ENCODE results near the gene GNAO1.

The GNAO1 gene

DNA sequence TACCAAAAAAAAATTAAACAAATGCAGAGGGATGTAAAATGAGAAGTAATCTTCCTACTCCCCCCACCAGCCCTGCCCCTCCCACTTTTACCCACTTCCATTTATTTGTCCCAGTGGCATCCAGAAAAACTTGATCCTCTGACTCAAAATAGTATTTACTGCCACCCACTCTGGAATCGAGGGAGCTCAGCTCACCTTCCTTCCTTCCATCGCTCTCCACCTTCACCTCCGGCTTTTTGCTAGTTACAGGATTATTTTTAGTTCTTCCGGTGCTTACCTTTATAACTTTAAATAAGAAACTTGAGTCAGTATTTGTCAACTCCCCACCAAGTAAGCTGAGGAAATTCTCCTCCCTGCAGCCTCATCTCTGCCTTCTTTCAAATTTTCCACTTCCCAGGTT is 139.2 kb downstream of the GNAO1 start:
- H3K4me1 ChIP-seq (ENCODE audit: control insufficient read depth, insufficient read depth, low read length), result no peaks in the 10 kb centered on the region
- no peaks in the 10 kb centered on the region for H3K9me3 ChIP-seq (ENCODE audit: control insufficient read depth, insufficient read depth, low read depth, low read length)
- no peak overlapping the region for H3K4me3 ChIP-seq (ENCODE audit: low read depth, low read length)
- no peaks in the 10 kb centered on the region for H3K36me3 ChIP-seq (ENCODE audit: control insufficient read depth in 2 of 2, insufficient read depth in 1 of 2, low read length in 2 of 2)
- POLR2A ChIA-PET, result no interaction called here
- CTCF ChIA-PET, result interaction anchor here (1.0 to 3.2 kb wide), 2 partner anchors 25 to 26 kb away, joined by 4 to 14 read pairs; no protein-coding TSS in a partner anchor
- no peak overlapping the region for H3K27ac ChIP-seq (ENCODE audit: extremely low read depth, low read depth, low read length)
- no peak for TF ChIP-seq SP2 (tag by site-specific recombination; IDR thresholded peaks at IDR 0.05)

GRCh38 chr16:56331399-56331798 is 140.1 kb downstream of the GNAO1 start:
- ChIA-PET POLR2A (no interaction called here), CTCF (interaction anchor here (0.6 to 3.2 kb wide), 5 partner anchors 13 to 1873 kb away, joined by 3 to 14 read pairs (median 4); no protein-coding TSS in a partner anchor)
- H3K27ac ChIP-seq (ENCODE audit: extremely low read depth, low read depth, low read length), result no peak overlapping the region
- no peak overlapping the region for H3K4me3 ChIP-seq (ENCODE audit: low read depth, low read length)
- H3K36me3 ChIP-seq (ENCODE audit: control insufficient read depth in 2 of 2, insufficient read depth in 1 of 2, low read length in 2 of 2), result no peaks in the 10 kb centered on the region
- H3K9me3 ChIP-seq (ENCODE audit: control insufficient read depth, insufficient read depth, low read depth, low read length), result no peaks in the 10 kb centered on the region
- TF ChIP-seq ZFHX2 (tag by site-specific recombination; conservative IDR thresholded peaks at IDR 0.05), result peak; percentile 45
- TF ChIP-seq EGR2 (tag by site-specific recombination; IDR thresholded peaks at IDR 0.05; ENCODE audit: low read depth), result peak; percentile 72
- no peak for TF ChIP-seq ZNF747 (tag by site-specific recombination; IDR thresholded peaks at IDR 0.05)
- TF ChIP-seq PRDM1 (tag by site-specific recombination; IDR thresholded peaks at IDR 0.05), result no peak
- TF ChIP-seq TCF7L2 (IDR thresholded peaks at IDR 0.05; ENCODE audit: borderline replicate concordance, low read depth, low read length), result no peak
- TF ChIP-seq SP2 (tag by site-specific recombination; IDR thresholded peaks at IDR 0.05), result no peak
- no peak for TF ChIP-seq ZNF248 (tag by site-specific recombination; IDR thresholded peaks at IDR 0.05)
- no peak for TF ChIP-seq ZNF366 (tag by site-specific recombination; conservative IDR thresholded peaks at IDR 0.05)
- no peak for TF ChIP-seq ZNF600 (tag by site-specific recombination; IDR thresholded peaks at IDR 0.05)
- TF ChIP-seq PATZ1 (tag by site-specific recombination; IDR thresholded peaks at IDR 0.05), result no peak
- no peak for TF ChIP-seq ZNF138 (tag by site-specific recombination; IDR thresholded peaks at IDR 0.05; ENCODE audit: borderline replicate concordance)
- TF ChIP-seq ZNF670 (tag by site-specific recombination; IDR thresholded peaks at IDR 0.05; ENCODE audit: low read depth), result no peak
- TF ChIP-seq ZNF514 (tag by site-specific recombination; IDR thresholded peaks at IDR 0.05), result no peak
- H3K4me1 ChIP-seq (ENCODE audit: control insufficient read depth, insufficient read depth, low read length), result no peaks in the 10 kb centered on the region

DNA sequence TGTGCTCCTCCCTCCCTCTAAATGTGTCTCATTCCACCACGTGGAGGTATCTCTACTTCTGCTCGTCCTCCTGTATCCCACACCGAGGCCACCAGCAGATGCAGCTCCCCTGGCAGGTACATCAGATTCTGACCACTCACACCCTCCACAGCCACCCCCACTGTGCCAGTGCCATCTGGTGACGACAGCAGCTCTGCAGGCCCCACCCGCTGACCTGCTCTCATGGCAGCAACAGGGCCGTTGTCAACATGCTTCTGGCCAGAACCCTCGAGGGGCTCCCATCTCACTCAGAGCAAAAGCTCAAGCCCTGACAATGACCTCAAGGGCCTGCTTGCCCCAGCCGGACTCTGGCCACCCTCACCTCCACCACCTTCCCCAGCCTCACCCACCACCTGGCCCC is 140.6 kb downstream of the GNAO1 start:
- Histone ChIP-seq H3K9me3 (ENCODE audit: control insufficient read depth, insufficient read depth, low read depth, low read length) (no peaks in the 10 kb centered on the region), H3K4me1 (ENCODE audit: control insufficient read depth, insufficient read depth, low read length) (no peaks in the 10 kb centered on the region), H3K27ac (ENCODE audit: extremely low read depth, low read depth, low read length) (no peak overlapping the region), H3K4me3 (ENCODE audit: low read depth, low read length) (no peak overlapping the region), H3K36me3 (ENCODE audit: control insufficient read depth in 2 of 2, insufficient read depth in 1 of 2, low read length in 2 of 2) (no peaks in the 10 kb centered on the region)
- ChIA-PET POLR2A (interaction anchor here (0.8 kb wide), 1 partner anchor 25 kb away, joined by 3 read pairs; no protein-coding TSS in a partner anchor), CTCF (interaction anchor here (0.5 to 3.2 kb wide), 8 partner anchors 14 to 1872 kb away, joined by 3 to 14 read pairs (median 4); no protein-coding TSS in a partner anchor)
- TF ChIP-seq SP2 (tag by site-specific recombination; IDR thresholded peaks at IDR 0.05) (no peak), MEIS1 (CRISPR knock-in tag; IDR thresholded peaks at IDR 0.05; ENCODE audit: borderline replicate concordance) (no peak), ZNF2 (tag by site-specific recombination; IDR thresholded peaks at IDR 0.05) (no peak), YY2 (tag by site-specific recombination; IDR thresholded peaks at IDR 0.05) (no peak), GFI1B (tag by site-specific recombination; IDR thresholded peaks at IDR 0.05) (no peak), ZXDB (tag by site-specific recombination; IDR thresholded peaks at IDR 0.05) (no peak), TRIM28 (IDR thresholded peaks at IDR 0.05; ENCODE audit: borderline replicate concordance, low read length) (no peak), ZNF132 (tag by site-specific recombination; IDR thresholded peaks at IDR 0.05; ENCODE audit: borderline replicate concordance) (no peak), ZNF155 (tag by site-specific recombination; IDR thresholded peaks at IDR 0.05) (no peak)
- TF ChIP-seq, protein P1, sequence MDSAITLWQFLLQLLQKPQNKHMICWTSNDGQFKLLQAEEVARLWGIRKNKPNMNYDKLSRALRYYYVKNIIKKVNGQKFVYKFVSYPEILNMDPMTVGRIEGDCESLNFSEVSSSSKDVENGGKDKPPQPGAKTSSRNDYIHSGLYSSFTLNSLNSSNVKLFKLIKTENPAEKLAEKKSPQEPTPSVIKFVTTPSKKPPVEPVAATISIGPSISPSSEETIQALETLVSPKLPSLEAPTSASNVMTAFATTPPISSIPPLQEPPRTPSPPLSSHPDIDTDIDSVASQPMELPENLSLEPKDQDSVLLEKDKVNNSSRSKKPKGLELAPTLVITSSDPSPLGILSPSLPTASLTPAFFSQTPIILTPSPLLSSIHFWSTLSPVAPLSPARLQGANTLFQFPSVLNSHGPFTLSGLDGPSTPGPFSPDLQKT (IDR thresholded peaks at IDR 0.05; ENCODE audit: borderline replicate concordance, low read depth, low read length), result no peak

Data from HEK293 (cell line).